CD14-positive monocyte (primary cell): ENCODE results near the gene FBXO41. TPM values are rescaled to one million over a fixed set of nuclear protein-coding genes. Genes with fewer than 3 reads are reported as not detected.

Experiments used
- DNase-seq, 3 donors: peaks; one replicate each; pipeline ENCODE4 v3.0.0-alpha.2; 2011 to 2022
- H2AFZ ChIP-seq: 2 replicates; pipeline ENCODE4 v1.6.0; 2012; ENCODE audit warnings: mild to moderate bottlenecking, low read depth, low read length, inconsistent platforms; ENCODE audit not compliant: insufficient read depth, poor library complexity, severe bottlenecking
- H3K27ac ChIP-seq, 2 donors: 1 replicate in 1 of 2; 2 replicates in 1 of 2; pipeline ENCODE4 v1.5.1; 2012 to 2013; ENCODE audit warnings: low read length in 2 of 2, control low read depth in 1 of 2, inconsistent platforms in 1 of 2, low read depth in 1 of 2, mild to moderate bottlenecking in 1 of 2
- H3K27me3 ChIP-seq, 2 donors: one replicate each; pipeline versions ENCODE4 v1.6.0 to v1.6.1; 2011 to 2013; ENCODE audit warnings: low read length in 2 of 2; ENCODE audit not compliant: control insufficient read depth in 2 of 2, insufficient read depth in 2 of 2
- H3K36me3 ChIP-seq, 2 donors: replicated peaks in 1 of 2; 1 replicate in 1 of 2; 2 replicates in 1 of 2; pipeline versions ENCODE4 v1.5.1 to v1.6.1; 2012 to 2013; ENCODE audit warnings: low read length in 2 of 2, control low read depth in 1 of 2, inconsistent platforms in 1 of 2, mild to moderate bottlenecking in 1 of 2; ENCODE audit not compliant: insufficient read depth in 2 of 2, control insufficient read depth in 1 of 2
- H3K4me1 ChIP-seq, 2 donors: 1 replicate in 1 of 2; 2 replicates in 1 of 2; pipeline versions ENCODE4 v1.5.1 to v1.6.1; 2012 to 2013; ENCODE audit warnings: low read length in 2 of 2, control low read depth in 1 of 2, inconsistent platforms in 1 of 2, mild to moderate bottlenecking in 1 of 2, moderate library complexity in 1 of 2; ENCODE audit not compliant: insufficient read depth in 2 of 2, control insufficient read depth in 1 of 2
- H3K4me2 ChIP-seq: replicated peaks from 2 replicates; pipeline ENCODE3; 2012; ENCODE audit warnings: low read length, moderate library complexity, mild to moderate bottlenecking; ENCODE audit not compliant: poor library complexity, severe bottlenecking; ENCODE audit errors: extremely low read depth
- H3K4me3 ChIP-seq, 3 experiments: fragments of 200-600 bp in 1 of 3; sonication (generic) in 1 of 3; replicated peaks in 1 of 3; 1 replicate in 2 of 3; 2 replicates in 1 of 3; pipeline ENCODE4 v1.5.1; 2011 to 2013; ENCODE audit warnings: low read length in 3 of 3, mild to moderate bottlenecking in 3 of 3, control low read depth in 2 of 3, low read depth in 2 of 3, inconsistent platforms in 1 of 3, moderate library complexity in 1 of 3
- H3K79me2 ChIP-seq: 2 replicates; pipeline ENCODE4 v1.6.0; 2012; ENCODE audit warnings: mild to moderate bottlenecking, control low read depth, inconsistent platforms, low read length, moderate library complexity; ENCODE audit not compliant: insufficient read depth
- H3K9ac ChIP-seq: 2 replicates; pipeline ENCODE4 v1.6.0; 2017; ENCODE audit warnings: low read length, mild to moderate bottlenecking; ENCODE audit not compliant: insufficient read depth, poor library complexity, severe bottlenecking
- H3K9me3 ChIP-seq, 2 donors: replicated peaks in 1 of 2; 1 replicate in 1 of 2; 2 replicates in 1 of 2; pipeline versions ENCODE4 v1.5.1 to v1.6.1; 2012 to 2013; ENCODE audit warnings: low read length in 2 of 2, control low read depth in 1 of 2; ENCODE audit not compliant: control insufficient read depth in 1 of 2, insufficient read depth in 1 of 2
- H4K20me1 ChIP-seq: 2 replicates; pipeline ENCODE4 v1.6.0; 2012; ENCODE audit warnings: mild to moderate bottlenecking, low read length, control low read depth, moderate library complexity; ENCODE audit not compliant: insufficient read depth
- H3K27ac Mint-ChIP-seq, 7 donors: one replicate each; pipeline ENCODE4 v1.8.0; 2020; ENCODE audit warnings: mild to moderate bottlenecking in 7 of 7, mixed read lengths in 7 of 7, moderate library complexity in 6 of 7, inconsistent platforms in 2 of 7
- H3K27me3 Mint-ChIP-seq, 3 donors: one replicate each; pipeline ENCODE4 v1.8.0; 2021 to 2022; ENCODE audit warnings: low read depth in 3 of 3, mild to moderate bottlenecking in 3 of 3, mixed read lengths in 3 of 3, moderate library complexity in 3 of 3, inconsistent platforms in 1 of 3
- H3K36me3 Mint-ChIP-seq, 2 donors: one replicate each; pipeline ENCODE4 v1.8.0; 2020; ENCODE audit warnings: mixed read lengths in 2 of 2, inconsistent platforms in 1 of 2, mild to moderate bottlenecking in 1 of 2
- H3K4me1 Mint-ChIP-seq: one replicate; pipeline ENCODE4 v1.8.0; 2020; ENCODE audit warnings: mild to moderate bottlenecking, mixed read lengths
- H3K4me3 Mint-ChIP-seq, 2 donors: one replicate each; pipeline ENCODE4 v1.8.0; 2020; ENCODE audit warnings: mild to moderate bottlenecking in 2 of 2, mixed read lengths in 2 of 2, moderate library complexity in 1 of 2
- H3K9me3 Mint-ChIP-seq, 7 donors: one replicate each; pipeline ENCODE4 v1.8.0; 2020 to 2022; ENCODE audit warnings: mixed read lengths in 7 of 7, mild to moderate bottlenecking in 6 of 7, moderate library complexity in 6 of 7, inconsistent platforms in 2 of 7
- CTCF ChIP-seq: fragments of 200-600 bp; IDR thresholded peaks from one replicate; pipeline ENCODE4 v1.8.0; 2022; ENCODE audit warnings: antibody characterized with exemption, mild to moderate bottlenecking
- WGBS: methylation state at CpG from one replicate; pipeline ENCODE4 v1.1.5; 2013; ENCODE audit warnings: missing lambda C conversion rate; ENCODE audit not compliant: insufficient coverage; 5-methylcytosine and 5-hydroxymethylcytosine counted together
- intact Hi-C, 2 donors: fragments of 100-400 bp; cut with micrococcal nuclease; formaldehyde crosslinking; loops; one replicate each; pipeline versions ENCODE4 v1.15.0 to v1.15.1; 2023
- polyA plus RNA-seq, 3 donors: library from polyadenylated mRNA; depleted of rRNA in 1 of 3; unstranded in 2 of 3; stranded (reverse) in 1 of 3; fragments of 300-500 nt in 2 of 3; fragments of >200 nt in 1 of 3; fragmentation: Illumina TruSeq in 2 of 3; gene quantifications; 1 replicate in 2 of 3; 2 replicates in 1 of 3; pipeline ENCODE4 v1.2.3, GENCODE V29; 2012 to 2021

Gene FBXO41
- polyA plus RNA-seq, 3 donors: 0.29 to 17.1 (median 0.52) TPM

- Histone ChIP-seq H4K20me1 (no peaks in the 10 kb centered on the region), H3K4me2 (no peak overlapping the region), H3K36me3 (no peaks in the 10 kb centered on the region), H3K27me3 (no peaks in the 10 kb centered on the region), H2AFZ (peak overlapping the region; percentile 54), H3K9me3 (no peaks in the 10 kb centered on the region), H3K27ac (no peak overlapping the region), H3K4me1 (peaks cover 12 to 24% of the 10 kb centered on the region in 2 donors), H3K4me3 (no peak overlapping the region), H3K9ac (no peak overlapping the region), H3K79me2 (peaks cover 12% of the 10 kb centered on the region)
- H3K27ac Mint-ChIP-seq: no peak overlapping the region
- no peak for TF ChIP-seq CTCF
- H3K27me3 Mint-ChIP-seq: peaks cover 4 to 14% (median 6%) of the 10 kb centered on the region in 3 donors
- no peak overlapping the region for H3K4me3 Mint-ChIP-seq
- no peak for DNase-seq
- no peaks in the 10 kb centered on the region for H3K36me3 Mint-ChIP-seq
- intact Hi-C loops: no loop called here
- 83% methylated on average over 7 of the region's 7 CpGs for WGBS
- H3K9me3 Mint-ChIP-seq: no peaks in the 10 kb centered on the region
- peaks cover 22% of the 10 kb centered on the region for H3K4me1 Mint-ChIP-seq
Measured at GRCh38 chr2:73212098-73212447, 72.2 kb downstream of the FBXO41 start.

GRCh38 chr2:73210696-73211095 is 73.6 kb downstream of the FBXO41 start:
- H3K9ac ChIP-seq: no peak overlapping the region
- intact Hi-C loops: no loop called here

More at GRCh38 chr2:73210696-73211095, 73.6 kb downstream of the FBXO41 start:
- H3K27me3 ChIP-seq: no peaks in the 10 kb centered on the region
- H3K36me3 Mint-ChIP-seq: no peaks in the 10 kb centered on the region
- no peaks in the 10 kb centered on the region for H3K9me3 ChIP-seq
- TF ChIP-seq CTCF: no peak
- H3K36me3 ChIP-seq: no peaks in the 10 kb centered on the region
- peaks cover 8% of the 10 kb centered on the region for H3K79me2 ChIP-seq
- peaks cover 22% of the 10 kb centered on the region for H3K4me1 Mint-ChIP-seq
- no peak for DNase-seq
- H3K4me2 ChIP-seq: no peak overlapping the region
- no peak overlapping the region for H3K4me3 Mint-ChIP-seq
- H3K27me3 Mint-ChIP-seq: peaks cover 6 to 19% (median 6%) of the 10 kb centered on the region in 3 donors
- H3K4me1 ChIP-seq: peaks cover 12 to 24% of the 10 kb centered on the region in 2 donors
- WGBS: 91% methylated on average over 5 of the region's 6 CpGs
- no peaks in the 10 kb centered on the region for H3K9me3 Mint-ChIP-seq
- H2AFZ ChIP-seq: no peak overlapping the region
- H4K20me1 ChIP-seq: no peaks in the 10 kb centered on the region
- no peak overlapping the region for H3K27ac ChIP-seq
- H3K27ac Mint-ChIP-seq: no peak overlapping the region
- H3K4me3 ChIP-seq: no peak overlapping the region
